H9 (cell line): Measurements from ENCODE around the gene UBAP1. TPM values are rescaled to one million over a fixed set of nuclear protein-coding genes. Genes with fewer than 3 reads are reported as not detected.

Source experiments
- DNase-seq: peaks from one replicate; pipeline ENCODE4 v3.0.0-alpha.2; 2017
- H2AFZ ChIP-seq: one replicate; pipeline ENCODE4 v1.6.1; 2013; ENCODE audit warnings: mild to moderate bottlenecking, low read length, control low read depth, moderate library complexity
- H2AK5ac ChIP-seq: 2 replicates; pipeline ENCODE4 v1.6.1; 2013; ENCODE audit warnings: low read length, control low read depth, mixed read lengths; ENCODE audit not compliant: insufficient read length
- H2BK120ac ChIP-seq: one replicate; pipeline ENCODE4 v1.6.1; 2013; ENCODE audit warnings: low read depth, mild to moderate bottlenecking, low read length, control low read depth, inconsistent platforms; ENCODE audit not compliant: poor library complexity, severe bottlenecking
- H2BK12ac ChIP-seq: 2 replicates; pipeline ENCODE4 v1.6.1; 2013; ENCODE audit warnings: low read length, control low read depth, mixed read lengths, low read depth; ENCODE audit not compliant: insufficient read length
- H2BK15ac ChIP-seq: 2 replicates; pipeline ENCODE4 v1.6.1; 2013; ENCODE audit warnings: low read depth, low read length, control low read depth
- H2BK20ac ChIP-seq: one replicate; pipeline ENCODE4 v1.6.1; 2013; ENCODE audit warnings: low read depth, mild to moderate bottlenecking, low read length, control low read depth, inconsistent platforms; ENCODE audit not compliant: poor library complexity, severe bottlenecking
- H2BK5ac ChIP-seq: 2 replicates; pipeline ENCODE4 v1.6.1; 2013; ENCODE audit warnings: low read length, control low read depth, mixed read lengths; ENCODE audit not compliant: insufficient read length
- H3K14ac ChIP-seq: 2 replicates; pipeline ENCODE4 v1.6.1; 2013; ENCODE audit warnings: low read length, control low read depth; ENCODE audit not compliant: insufficient read depth
- H3K18ac ChIP-seq: 2 replicates; pipeline ENCODE4 v1.6.1; 2013; ENCODE audit warnings: low read depth, mild to moderate bottlenecking, mixed read lengths, low read length, control low read depth; ENCODE audit not compliant: insufficient read length
- H3K23ac ChIP-seq: 2 replicates; pipeline ENCODE4 v1.6.1; 2013; ENCODE audit warnings: low read length, control low read depth, mixed read lengths, low read depth; ENCODE audit not compliant: insufficient read length
- H3K23me2 ChIP-seq: 2 replicates; pipeline ENCODE4 v1.6.1; 2013; ENCODE audit warnings: low read depth, mild to moderate bottlenecking, mixed read lengths, low read length, control low read depth; ENCODE audit not compliant: insufficient read length, poor library complexity, severe bottlenecking
- H3K27ac ChIP-seq: 2 replicates; pipeline ENCODE4 v1.5.1; 2013; ENCODE audit warnings: low read length, control low read depth, mixed read lengths, low read depth; ENCODE audit not compliant: insufficient read length
- H3K27me3 ChIP-seq: 2 replicates; pipeline ENCODE4 v1.6.1; 2013; ENCODE audit warnings: low read length, control low read depth, inconsistent platforms; ENCODE audit not compliant: insufficient read depth
- H3K4ac ChIP-seq: 2 replicates; pipeline ENCODE4 v1.6.1; 2013; ENCODE audit warnings: low read depth, mild to moderate bottlenecking, control low read depth, inconsistent platforms, low read length, moderate library complexity
- H3K4me1 ChIP-seq: 2 replicates; pipeline ENCODE4 v1.6.1; 2013; ENCODE audit warnings: low read length, control low read depth, inconsistent platforms; ENCODE audit not compliant: insufficient read depth
- H3K4me2 ChIP-seq: 2 replicates; pipeline ENCODE4 v1.6.1; 2013; ENCODE audit warnings: low read length, control low read depth, mixed read lengths; ENCODE audit not compliant: insufficient read length, insufficient read depth
- H3K56ac ChIP-seq: 2 replicates; pipeline ENCODE4 v1.6.1; 2013; ENCODE audit warnings: low read depth, mild to moderate bottlenecking, mixed read lengths, low read length, control low read depth; ENCODE audit not compliant: insufficient read length
- H3K79me1 ChIP-seq: 2 replicates; pipeline ENCODE4 v1.6.1; 2013; ENCODE audit warnings: low read depth, mild to moderate bottlenecking, moderate library complexity, low read length, control low read depth, inconsistent platforms; ENCODE audit not compliant: insufficient read depth, poor library complexity, severe bottlenecking
- H3K79me2 ChIP-seq: 2 replicates; pipeline ENCODE4 v1.6.1; 2013; ENCODE audit warnings: low read length, control low read depth, inconsistent platforms; ENCODE audit not compliant: insufficient read depth
- H3K9ac ChIP-seq: 2 replicates; pipeline ENCODE4 v1.6.1; 2013; ENCODE audit warnings: low read length, control low read depth, mixed read lengths; ENCODE audit not compliant: insufficient read length; ENCODE audit errors: extremely low read depth
- H3K9me3 ChIP-seq: one replicate; pipeline ENCODE4 v1.6.1; 2013; ENCODE audit warnings: low read depth, low read length, inconsistent platforms; ENCODE audit not compliant: control insufficient read depth
- H3T11ph ChIP-seq: one replicate; pipeline ENCODE4 v1.6.1; 2013; ENCODE audit warnings: mild to moderate bottlenecking, low read length, control low read depth, inconsistent platforms
- H4K20me1 ChIP-seq: one replicate; pipeline ENCODE4 v1.6.1; 2013; ENCODE audit not compliant: control insufficient read depth, insufficient read length, insufficient read depth
- H4K5ac ChIP-seq: 2 replicates; pipeline ENCODE4 v1.6.1; 2013; ENCODE audit warnings: low read depth, mild to moderate bottlenecking, mixed read lengths, low read length, control low read depth; ENCODE audit not compliant: insufficient read length
- H4K8ac ChIP-seq: replicated peaks from 2 replicates; pipeline ENCODE4 v1.6.1; 2013; ENCODE audit warnings: low read length, control low read depth, mixed read lengths, low read depth; ENCODE audit not compliant: insufficient read length
- H4K91ac ChIP-seq: 2 replicates; pipeline ENCODE4 v1.6.1; 2013; ENCODE audit warnings: low read depth, mild to moderate bottlenecking, moderate library complexity, mixed read lengths, low read length, control low read depth; ENCODE audit not compliant: insufficient read length
- H3K27ac Mint-ChIP-seq, 3 experiments: 2 replicates in 2 of 3; 3 replicates in 1 of 3; pipeline ENCODE4 v1.8.0; 2020 to 2021; ENCODE audit warnings: mixed read lengths in 3 of 3, mild to moderate bottlenecking in 1 of 3, moderate library complexity in 1 of 3
- H3K27me3 Mint-ChIP-seq: 2 replicates; pipeline ENCODE4 v1.8.0; 2021; ENCODE audit warnings: low read depth, mild to moderate bottlenecking, moderate library complexity, mixed read lengths
- H3K36me3 Mint-ChIP-seq, 3 experiments: 2 replicates in 2 of 3; 3 replicates in 1 of 3; pipeline ENCODE4 v1.8.0; 2020 to 2021; ENCODE audit warnings: low read depth in 3 of 3, mixed read lengths in 3 of 3; ENCODE audit not compliant: insufficient read depth in 1 of 3
- H3K4me1 Mint-ChIP-seq, 2 experiments: 2 replicates each; pipeline ENCODE4 v1.8.0; 2020; ENCODE audit warnings: mixed read lengths in 2 of 2
- H3K4me3 Mint-ChIP-seq, 2 experiments: 2 replicates in 1 of 2; 3 replicates in 1 of 2; pipeline ENCODE4 v1.8.0; 2020 to 2021; ENCODE audit warnings: mild to moderate bottlenecking in 2 of 2, mixed read lengths in 2 of 2, moderate library complexity in 1 of 2
- H3K9me3 Mint-ChIP-seq, 2 experiments: 2 replicates in 1 of 2; 3 replicates in 1 of 2; pipeline ENCODE4 v1.8.0; 2020; ENCODE audit warnings: mild to moderate bottlenecking in 2 of 2, mixed read lengths in 2 of 2, moderate library complexity in 1 of 2
- WGBS: extraction: QIAGEN DNeasy Blood & Tissue Kit; methylation state at CpG from one replicate; pipeline ENCODE4 v1.1.7; 2013; ENCODE audit warnings: missing lambda C conversion rate, low lambda C conversion rate, mixed read lengths; ENCODE audit not compliant: insufficient read length; ENCODE audit errors: extremely low coverage; 5-methylcytosine and 5-hydroxymethylcytosine counted together
- total RNA-seq: library from RNA; stranded (reverse); gene quantifications from 2 replicates; pipeline ENCODE4 v1.2.1, GENCODE V29; 2021
- TF ChIP-seq, protein P1 (sequence below): fragments of 200-600 bp; sonication (generic); conservative IDR thresholded peaks from 3 replicates; pipeline ENCODE4 v1.8.0; 2021; ENCODE audit warnings: antibody characterized with exemption, mild to moderate bottlenecking

The UBAP1 gene
- total RNA-seq, 1 experiment from 2014 or later = 32.6 TPM

DNA sequence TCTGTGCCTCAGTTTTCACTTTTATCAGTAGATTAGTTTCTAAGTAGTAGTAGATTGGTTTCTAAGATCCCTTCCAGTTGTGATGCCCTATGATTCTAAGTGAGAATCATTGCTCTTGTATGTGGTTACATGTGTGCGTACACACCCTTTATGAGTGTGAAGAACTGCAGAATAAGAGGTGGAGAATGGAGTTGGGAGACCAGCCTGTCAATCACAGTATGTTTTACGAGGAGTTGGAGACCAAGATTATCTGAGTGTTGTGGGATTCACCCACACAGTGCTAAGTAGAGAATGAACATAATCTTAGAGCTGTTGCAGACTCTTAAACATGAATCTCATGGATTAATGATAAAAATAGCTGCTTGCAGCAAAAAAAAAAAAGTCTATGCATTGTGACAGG is 112.6 kb downstream of the UBAP1 start:
- Histone ChIP-seq H3K4me2 (no peak overlapping the region), H2BK120ac (no peak overlapping the region), H2AFZ (no peak overlapping the region), H3K27me3 (no peaks in the 10 kb centered on the region), H3K9ac (no peak overlapping the region), H2AK5ac (no peak overlapping the region), H3K9me3 (no peaks in the 10 kb centered on the region), H2BK15ac (no peak overlapping the region), H4K5ac (no peak overlapping the region), H2BK20ac (no peak overlapping the region), H4K91ac (no peak overlapping the region), H4K8ac (no peak overlapping the region), H3T11ph (no peak overlapping the region), H3K23me2 (no peaks in the 10 kb centered on the region), H3K27ac (no peak overlapping the region), H4K20me1 (no peaks in the 10 kb centered on the region), H2BK12ac (no peak overlapping the region), H3K79me2 (no peaks in the 10 kb centered on the region), H3K14ac (no peak overlapping the region), H3K4ac (no peak overlapping the region), H2BK5ac (no peak overlapping the region), H3K23ac (no peak overlapping the region), H3K79me1 (no peaks in the 10 kb centered on the region), H3K18ac (no peak overlapping the region), H3K4me1 (no peaks in the 10 kb centered on the region), H3K56ac (no peak overlapping the region)
- Mint-ChIP-seq H3K4me3 (no peak overlapping the region), H3K4me1 (no peaks in the 10 kb centered on the region), H3K27ac (no peak overlapping the region), H3K9me3 (no peaks in the 10 kb centered on the region), H3K27me3 (no peaks in the 10 kb centered on the region), H3K36me3 (peaks cover under 1 to 2% (median 1%) of the 10 kb centered on the region in 3 experiments; a peak in 3 of 7 replicates)
- DNase-seq = no peak
- TF ChIP-seq, protein P1, sequence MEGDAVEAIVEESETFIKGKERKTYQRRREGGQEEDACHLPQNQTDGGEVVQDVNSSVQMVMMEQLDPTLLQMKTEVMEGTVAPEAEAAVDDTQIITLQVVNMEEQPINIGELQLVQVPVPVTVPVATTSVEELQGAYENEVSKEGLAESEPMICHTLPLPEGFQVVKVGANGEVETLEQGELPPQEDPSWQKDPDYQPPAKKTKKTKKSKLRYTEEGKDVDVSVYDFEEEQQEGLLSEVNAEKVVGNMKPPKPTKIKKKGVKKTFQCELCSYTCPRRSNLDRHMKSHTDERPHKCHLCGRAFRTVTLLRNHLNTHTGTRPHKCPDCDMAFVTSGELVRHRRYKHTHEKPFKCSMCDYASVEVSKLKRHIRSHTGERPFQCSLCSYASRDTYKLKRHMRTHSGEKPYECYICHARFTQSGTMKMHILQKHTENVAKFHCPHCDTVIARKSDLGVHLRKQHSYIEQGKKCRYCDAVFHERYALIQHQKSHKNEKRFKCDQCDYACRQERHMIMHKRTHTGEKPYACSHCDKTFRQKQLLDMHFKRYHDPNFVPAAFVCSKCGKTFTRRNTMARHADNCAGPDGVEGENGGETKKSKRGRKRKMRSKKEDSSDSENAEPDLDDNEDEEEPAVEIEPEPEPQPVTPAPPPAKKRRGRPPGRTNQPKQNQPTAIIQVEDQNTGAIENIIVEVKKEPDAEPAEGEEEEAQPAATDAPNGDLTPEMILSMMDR = no peak
- no CpG with 5 or more reads among the region's 2 CpGs for WGBS
